Fibroblast of skin of left biceps (primary cell): ENCODE results near the gene SYT8.
A peak's percentile ranks its signal among the peaks of the same experiment; 100 is the strongest.

Experiments used
- DNase-seq, 2 experiments: peaks; one replicate each; pipeline ENCODE4 v3.0.0-alpha.2; 2013; ENCODE audit warnings: low read depth in 2 of 2

Gene SYT8

GRCh38 chr11:1832211-1832919 lies 2.4 kb upstream of the SYT8 start:
- DNase-seq, result no peak

GRCh38 chr11:1832920-1833295 lies 1.9 kb upstream of the SYT8 start:
- DNase-seq, result no peak

GRCh38 chr11:1834062-1834610 lies 654 bp upstream of the SYT8 start:
- no peak for DNase-seq

- DNase-seq, result no peak
Measured at GRCh38 chr11:1835671-1836010, 851 bp downstream of the SYT8 start.

- no peak for DNase-seq
Measured at GRCh38 chr11:1836011-1836945, 1.5 kb downstream of the SYT8 start.

- DNase-seq, result peak; percentile 8 to 17
Measured at GRCh38 chr11:1837171-1838076, 2.6 kb downstream of the SYT8 start.

GRCh38 chr11:1838077-1838425 lies 3.3 kb downstream of the SYT8 start:
- DNase-seq, result no peak

GRCh38 chr11:1838426-1839144 lies 3.8 kb downstream of the SYT8 start, which contains the start of gene TNNI2:
Gene TNNI2, plus strand, starts transcription at chr11:1838981. Its CDS starts 716 bp downstream, at chr11:1839697.
- DNase-seq, result no peak

GRCh38 chr11:1839204-1839923 lies 4.6 kb downstream of the SYT8 start:
- DNase-seq, result no peak

GRCh38 chr11:1839924-1840779 lies 5.4 kb downstream of the SYT8 start:
- no peak for DNase-seq

- no peak for DNase-seq
Measured at GRCh38 chr11:1840780-1841480, 6.1 kb downstream of the SYT8 start.

GRCh38 chr11:1841511-1842148 lies 6.8 kb downstream of the SYT8 start:
- no peak for DNase-seq

- no peak for DNase-seq
Measured at GRCh38 chr11:1842149-1843097, 7.6 kb downstream of the SYT8 start.

- DNase-seq, result no peak
Measured at GRCh38 chr11:1843098-1843473, 8.3 kb downstream of the SYT8 start.

GRCh38 chr11:1843796-1844195 lies 9.0 kb downstream of the SYT8 start:
- DNase-seq, result no peak

- no peak for DNase-seq
Measured at GRCh38 chr11:1844221-1845094, 9.7 kb downstream of the SYT8 start.
